Smooth muscle cell (in vitro differentiated cells): Measurements from ENCODE around the gene TMEM234. TPM values are rescaled to one million over a fixed set of nuclear protein-coding genes. Genes with fewer than 3 reads are reported as not detected.

Source experiments
- DNase-seq: peaks from one replicate; lab custom pipeline; 2025; ENCODE audit not compliant: unreplicated experiment; lab: John Stamatoyannopoulos, UW
- H2AFZ ChIP-seq: fragments of 200-600 bp; sonication (generic); 2 replicates; pipeline ENCODE4 v1.6.0; 2016; ENCODE audit warnings: antibody characterized with exemption, low read depth, mild to moderate bottlenecking
- H3F3A ChIP-seq: fragments of 200-600 bp; sonication (generic); 2 replicates; pipeline ENCODE4 v1.6.0; 2017; ENCODE audit warnings: antibody characterized with exemption, low read depth
- H3K27ac ChIP-seq: fragments of 200-600 bp; sonication (generic); 2 replicates; pipeline ENCODE4 v1.5.1; 2016; ENCODE audit warnings: low read depth, mild to moderate bottlenecking
- H3K27me3 ChIP-seq: fragments of 200-600 bp; sonication (generic); 2 replicates; pipeline ENCODE4 v1.6.1; 2016; ENCODE audit warnings: low read depth, mild to moderate bottlenecking
- H3K36me3 ChIP-seq: fragments of 200-600 bp; sonication (generic); 2 replicates; pipeline ENCODE4 v1.5.1; 2016; ENCODE audit warnings: low read depth
- H3K4me1 ChIP-seq: fragments of 200-600 bp; sonication (generic); 2 replicates; pipeline ENCODE4 v1.5.1; 2016; ENCODE audit warnings: low read depth
- H3K4me2 ChIP-seq: fragments of 200-600 bp; sonication (generic); 2 replicates; pipeline ENCODE4 v1.6.0; 2016; ENCODE audit warnings: mild to moderate bottlenecking
- H3K4me3 ChIP-seq: fragments of 200-600 bp; sonication (generic); 2 replicates; pipeline ENCODE4 v1.5.1; 2016; ENCODE audit warnings: mild to moderate bottlenecking
- H3K79me2 ChIP-seq: fragments of 200-600 bp; sonication (generic); 2 replicates; pipeline ENCODE4 v1.6.0; 2016; ENCODE audit warnings: low read depth, mild to moderate bottlenecking
- H3K9ac ChIP-seq: fragments of 200-600 bp; sonication (generic); 2 replicates; pipeline ENCODE4 v1.6.0; 2016; ENCODE audit warnings: low read depth
- H3K9me3 ChIP-seq: fragments of 200-600 bp; sonication (generic); replicated peaks from 2 replicates; pipeline ENCODE4 v1.5.1; 2016; ENCODE audit warnings: low read depth
- H4K20me1 ChIP-seq: fragments of 200-600 bp; sonication (generic); 2 replicates; pipeline ENCODE4 v1.6.0; 2016; ENCODE audit warnings: low read depth
- CTCF ChIP-seq: fragments of 200-600 bp; sonication (generic); IDR thresholded peaks from 2 replicates; pipeline ENCODE4 v1.5.1; 2017; ENCODE audit warnings: borderline replicate concordance, mild to moderate bottlenecking, antibody characterized with exemption; ENCODE audit not compliant: insufficient read depth, poor library complexity, severe bottlenecking
- WGBS: methylation state at CpG from one replicate; pipeline ENCODE4 v1.1.7; 2016; ENCODE audit warnings: low lambda C conversion rate; 5-methylcytosine and 5-hydroxymethylcytosine counted together
- polyA plus RNA-seq: library from polyadenylated mRNA; unstranded; fragments of >200 nt; fragmentation: Nextera tagmentation; extraction: Ambion mirVana; gene quantifications from 2 replicates; pipeline ENCODE4 v1.2.1, GENCODE V29; 2016
- total RNA-seq: library from RNA; depleted of rRNA; stranded (reverse); fragments of >200 nt; gene quantifications from 2 replicates; pipeline ENCODE4 v1.2.3, GENCODE V29; 2014

The TMEM234 gene
- total and polyA plus RNA-seq, 2 experiments from 2014 or later = 10.9 to 19.8 TPM

GRCh38 chr1:32179193-32179442 is 43.0 kb downstream of the TMEM234 start:
- no peak for DNase-seq
- Histone ChIP-seq H3K27ac (peak overlapping the region; percentile 96), H4K20me1 (peaks cover 35% of the 10 kb centered on the region), H2AFZ (peak overlapping the region; percentile 6), H3K36me3 (no peaks in the 10 kb centered on the region), H3K9ac (no peak overlapping the region), H3K4me1 (peaks cover 20% of the 10 kb centered on the region), H3K27me3 (no peaks in the 10 kb centered on the region), H3K4me3 (peak overlapping the region; percentile 66), H3K79me2 (peaks cover 38% of the 10 kb centered on the region), H3F3A (peaks cover 11% of the 10 kb centered on the region), H3K4me2 (peak overlapping the region; percentile 94), H3K9me3 (no peaks in the 10 kb centered on the region)
- TF ChIP-seq CTCF = no peak
- 30% methylated on average over 7 of the region's 7 CpGs for WGBS

GRCh38 chr1:32178380-32179192 is 43.6 kb downstream of the TMEM234 start:
- H3K27me3 ChIP-seq = no peaks in the 10 kb centered on the region
- H3K27ac ChIP-seq = peak overlapping the region; percentile 96
- H3K79me2 ChIP-seq = peaks cover 32% of the 10 kb centered on the region
- DNase-seq = no peak
- no peak overlapping the region for H3K9ac ChIP-seq
- peak overlapping the region; percentile 66 for H3K4me3 ChIP-seq
- H3F3A ChIP-seq = peaks cover 11% of the 10 kb centered on the region
- 77% methylated on average over 7 of the region's 7 CpGs for WGBS
- H3K36me3 ChIP-seq = no peaks in the 10 kb centered on the region
- peak overlapping the region; percentile 6 for H2AFZ ChIP-seq
- H4K20me1 ChIP-seq = peaks cover 29% of the 10 kb centered on the region
- H3K4me2 ChIP-seq = peak overlapping the region; percentile 94
- no peak for TF ChIP-seq CTCF
- H3K9me3 ChIP-seq = no peaks in the 10 kb centered on the region
- peaks cover 20% of the 10 kb centered on the region for H3K4me1 ChIP-seq

- H3K9ac ChIP-seq = no peak overlapping the region
- H3K9me3 ChIP-seq = no peaks in the 10 kb centered on the region
- no peak for TF ChIP-seq CTCF
- H3K79me2 ChIP-seq = no peaks in the 10 kb centered on the region
- H3K27me3 ChIP-seq = no peaks in the 10 kb centered on the region
- H3K36me3 ChIP-seq = peaks cover 3% of the 10 kb centered on the region
- no peak for DNase-seq
- no peak overlapping the region for H3K4me3 ChIP-seq
- H3K27ac ChIP-seq = no peak overlapping the region
- H2AFZ ChIP-seq = no peak overlapping the region
- no peaks in the 10 kb centered on the region for H3F3A ChIP-seq
- no peaks in the 10 kb centered on the region for H4K20me1 ChIP-seq
- WGBS = 100% methylated on average over 1 of the region's 1 CpG
- H3K4me2 ChIP-seq = no peak overlapping the region
- H3K4me1 ChIP-seq = no peaks in the 10 kb centered on the region
These were observed 49.4 kb downstream of the TMEM234 start for GRCh38 chr1:32172621-32173245.
